IPS-18c (cell line): ENCODE results near the gene ZNF345.
A peak's percentile ranks its signal among the peaks of the same experiment; 100 is the strongest.

ENCODE experiments used
- H3K4me3 ChIP-seq: 2 replicates; pipeline ENCODE4 v1.7.0; 2013; ENCODE audit warnings: low read depth, mild to moderate bottlenecking, low read length, moderate library complexity; ENCODE audit not compliant: insufficient read depth
- H3K9me3 ChIP-seq: one replicate; pipeline ENCODE4 v1.6.1; 2013; ENCODE audit warnings: mild to moderate bottlenecking, low read length, moderate library complexity; ENCODE audit not compliant: control insufficient read depth, insufficient read depth

The ZNF345 gene

DNA sequence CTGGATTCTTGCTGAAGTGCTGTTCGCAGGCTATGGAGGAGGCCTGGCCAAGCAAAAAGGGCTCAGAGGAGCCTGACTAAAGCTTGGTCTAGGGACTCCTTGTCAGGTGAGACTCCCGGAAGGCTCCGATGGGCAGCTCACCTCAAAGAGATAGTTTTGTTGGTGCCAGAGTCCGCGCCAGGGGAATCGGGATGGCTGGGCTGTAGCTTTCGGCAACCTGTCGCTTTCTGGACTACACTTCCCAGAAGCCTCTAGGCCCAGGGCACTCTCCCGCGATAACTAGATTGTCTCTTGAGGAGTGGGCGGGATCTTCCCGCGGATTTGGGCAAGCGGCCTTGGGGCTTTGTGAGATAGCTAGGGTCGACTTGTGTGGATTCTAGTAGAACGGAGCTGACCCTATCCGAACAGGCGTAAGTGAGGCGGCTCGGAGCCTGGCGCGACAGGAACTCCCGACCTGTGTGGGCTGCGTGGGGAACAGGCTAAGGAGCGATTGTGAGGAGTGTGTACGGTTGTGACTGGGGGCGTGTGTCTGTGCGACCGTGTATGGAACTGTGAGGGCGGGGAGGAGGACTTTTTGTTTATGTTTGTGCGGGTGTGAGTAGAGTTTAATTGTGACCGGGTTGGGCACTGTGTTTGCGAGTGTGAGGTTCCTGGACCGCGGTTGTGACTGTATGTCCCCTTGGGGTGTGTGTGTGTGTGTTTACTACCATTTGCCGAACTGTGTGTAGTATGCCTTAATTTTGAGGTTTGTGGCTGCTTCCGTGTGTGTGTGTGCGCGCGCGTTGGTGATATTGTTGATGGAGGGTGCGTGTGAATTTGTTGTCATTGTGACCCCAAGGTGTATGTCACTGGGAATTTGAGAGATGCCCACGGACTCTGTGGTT is at the start of gene ZNF345:
Gene ZNF345, plus strand, starts transcription at position 318 of the 884 bp plus-strand sequence. CDS start 25,955 bp downstream, outside the sequence.
- Histone ChIP-seq H3K9me3 (no peaks in the 10 kb centered on the region), H3K4me3 (peak within 1 kb of the TSS; percentile 81)

DNA sequence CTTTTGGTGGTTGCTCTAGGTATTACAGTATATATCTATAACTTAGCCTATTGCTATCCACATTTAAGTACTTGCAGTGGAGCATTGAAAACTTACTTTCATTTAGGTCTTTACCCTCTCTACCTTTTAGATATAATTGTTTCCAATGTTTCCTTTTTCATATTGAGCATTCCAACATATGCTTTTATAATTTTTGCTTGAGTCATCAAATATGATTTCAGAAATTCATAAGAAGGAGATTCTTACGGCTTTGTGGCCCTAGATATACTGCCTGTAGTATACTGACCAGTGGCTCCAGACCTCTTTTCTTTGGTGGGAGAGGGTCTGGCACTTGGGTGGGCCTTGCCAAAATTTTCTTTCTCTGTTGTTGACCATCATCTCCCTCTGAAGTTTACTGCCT is 45.3 kb upstream of the ZNF345 start:
- Histone ChIP-seq H3K4me3 (no peak overlapping the region), H3K9me3 (no peaks in the 10 kb centered on the region)

DNA sequence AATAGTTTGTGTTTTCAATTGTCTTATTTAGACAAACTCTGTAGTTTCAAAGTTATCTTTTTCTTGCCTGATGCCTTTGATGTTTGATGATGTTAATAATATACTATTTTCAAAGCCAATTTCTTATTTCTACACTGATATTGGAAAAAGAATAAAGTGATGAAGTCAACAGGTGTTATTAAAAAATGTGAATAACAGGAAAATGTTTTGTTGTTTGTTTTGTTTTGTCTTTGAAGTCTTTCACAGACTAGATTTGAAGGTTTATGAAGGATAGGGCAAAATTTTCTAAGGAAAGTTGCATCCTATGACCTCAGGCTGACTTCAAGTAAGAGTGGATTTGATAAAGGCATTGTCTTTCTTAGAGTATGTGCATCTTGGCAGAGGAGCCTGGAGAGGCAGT is 43.6 kb upstream of the ZNF345 start:
- H3K4me3 ChIP-seq, result no peak overlapping the region

DNA sequence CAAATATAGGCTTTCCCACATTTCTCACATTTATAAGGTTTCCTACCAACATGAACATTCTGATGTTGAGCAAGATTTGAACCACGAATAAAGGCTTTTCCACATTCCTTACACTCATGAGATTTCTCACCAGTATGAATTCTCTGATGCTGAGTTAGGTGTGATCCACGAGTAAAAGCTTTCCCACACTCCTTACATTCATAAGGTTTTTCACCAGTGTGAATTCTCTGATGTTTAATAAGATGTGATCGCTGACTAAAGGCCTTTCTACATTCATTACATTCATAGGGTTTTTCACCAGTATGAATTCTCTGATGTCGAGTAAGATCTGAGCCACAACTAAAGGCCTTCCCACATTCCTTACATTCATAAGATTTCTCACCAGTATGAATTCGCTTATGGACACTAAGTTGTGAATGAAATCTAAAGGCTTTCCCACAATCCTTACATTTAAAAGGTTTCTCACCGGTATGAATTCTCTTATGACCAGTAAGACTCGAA is 31.5 kb upstream of the ZNF345 start:
- H3K4me3 ChIP-seq, result no peak overlapping the region
- H3K9me3 ChIP-seq, result peaks cover 2% of the 10 kb centered on the region

More for the DNA sequence above, 43.6 kb upstream of the ZNF345 start:
- no peaks in the 10 kb centered on the region for H3K9me3 ChIP-seq

DNA sequence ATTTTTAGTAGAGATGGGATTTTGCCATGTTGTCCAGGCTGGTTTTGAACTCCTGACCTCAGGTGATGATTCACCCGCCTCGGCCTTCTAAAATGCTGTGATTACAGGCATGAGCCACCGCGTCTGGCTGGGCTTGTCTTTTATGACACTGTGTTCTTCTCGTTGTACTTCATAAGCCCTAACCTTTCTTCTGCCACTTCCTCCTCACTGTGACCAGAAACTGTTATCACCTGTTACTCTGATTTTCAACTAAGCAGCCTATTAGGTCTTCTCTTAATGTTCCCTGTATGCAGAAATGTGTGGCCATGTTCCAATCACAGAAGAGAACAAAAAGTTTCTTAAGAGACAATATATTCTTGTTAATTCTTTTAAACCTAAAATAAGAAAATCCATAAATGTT is 28.9 kb upstream of the ZNF345 start:
- Histone ChIP-seq H3K9me3 (no peaks in the 10 kb centered on the region), H3K4me3 (no peak overlapping the region)

DNA sequence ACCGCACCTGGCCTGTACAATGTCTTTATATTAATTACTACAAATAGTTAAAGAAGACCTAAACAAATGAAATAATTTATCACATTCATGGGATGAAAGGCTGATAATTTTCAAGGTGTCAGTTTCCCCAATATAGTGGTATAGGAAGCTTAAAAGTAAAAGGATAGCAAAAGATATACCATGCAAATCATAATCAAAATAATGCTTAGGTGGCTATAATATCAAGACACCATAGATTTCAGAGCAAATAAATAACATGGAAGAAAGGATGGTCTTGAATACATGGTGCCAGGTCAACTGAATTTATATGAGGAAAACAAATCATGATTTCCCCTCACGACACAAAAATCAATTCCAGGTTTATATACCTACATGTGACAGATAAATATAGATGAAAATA is 17.2 kb upstream of the ZNF345 start:
- H3K9me3 ChIP-seq, result no peaks in the 10 kb centered on the region

DNA sequence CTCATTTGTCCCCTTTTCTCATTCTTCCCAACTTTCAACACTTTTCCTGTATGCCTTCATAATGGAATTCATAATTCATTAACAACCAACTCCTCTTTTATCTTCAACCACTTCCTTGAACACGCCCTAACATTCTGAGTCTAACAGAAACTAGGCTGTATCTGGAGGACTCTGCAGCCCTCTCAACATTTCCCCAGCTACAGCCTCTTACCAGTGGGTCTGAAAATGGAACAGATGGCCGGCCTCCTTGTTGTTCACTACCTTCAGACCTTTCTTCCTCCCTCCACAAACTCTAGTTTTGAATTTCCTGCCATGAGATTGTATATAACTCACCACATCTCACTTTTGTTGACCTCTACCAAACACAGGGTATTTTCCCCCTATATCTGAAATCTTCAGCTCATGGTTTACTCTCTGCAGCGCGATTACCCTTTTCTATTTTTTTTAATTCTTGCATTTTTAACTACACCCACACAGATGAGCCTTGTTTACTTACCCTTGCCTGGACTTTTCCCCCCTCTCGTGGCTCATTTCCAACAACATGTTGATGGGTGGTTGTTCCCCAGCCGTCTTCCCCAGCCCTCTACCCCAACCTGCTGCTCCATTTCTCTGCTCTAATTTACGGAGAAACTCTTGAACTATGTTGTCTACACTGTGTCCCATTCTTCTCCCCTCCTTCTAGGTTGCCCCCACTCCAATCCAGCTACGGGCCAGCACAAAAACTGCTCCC is 13.3 kb upstream of the ZNF345 start:
- Histone ChIP-seq H3K9me3 (no peaks in the 10 kb centered on the region), H3K4me3 (peak overlapping the region; percentile 74)

More for the DNA sequence above, 17.2 kb upstream of the ZNF345 start:
- H3K4me3 ChIP-seq, result no peak overlapping the region

DNA sequence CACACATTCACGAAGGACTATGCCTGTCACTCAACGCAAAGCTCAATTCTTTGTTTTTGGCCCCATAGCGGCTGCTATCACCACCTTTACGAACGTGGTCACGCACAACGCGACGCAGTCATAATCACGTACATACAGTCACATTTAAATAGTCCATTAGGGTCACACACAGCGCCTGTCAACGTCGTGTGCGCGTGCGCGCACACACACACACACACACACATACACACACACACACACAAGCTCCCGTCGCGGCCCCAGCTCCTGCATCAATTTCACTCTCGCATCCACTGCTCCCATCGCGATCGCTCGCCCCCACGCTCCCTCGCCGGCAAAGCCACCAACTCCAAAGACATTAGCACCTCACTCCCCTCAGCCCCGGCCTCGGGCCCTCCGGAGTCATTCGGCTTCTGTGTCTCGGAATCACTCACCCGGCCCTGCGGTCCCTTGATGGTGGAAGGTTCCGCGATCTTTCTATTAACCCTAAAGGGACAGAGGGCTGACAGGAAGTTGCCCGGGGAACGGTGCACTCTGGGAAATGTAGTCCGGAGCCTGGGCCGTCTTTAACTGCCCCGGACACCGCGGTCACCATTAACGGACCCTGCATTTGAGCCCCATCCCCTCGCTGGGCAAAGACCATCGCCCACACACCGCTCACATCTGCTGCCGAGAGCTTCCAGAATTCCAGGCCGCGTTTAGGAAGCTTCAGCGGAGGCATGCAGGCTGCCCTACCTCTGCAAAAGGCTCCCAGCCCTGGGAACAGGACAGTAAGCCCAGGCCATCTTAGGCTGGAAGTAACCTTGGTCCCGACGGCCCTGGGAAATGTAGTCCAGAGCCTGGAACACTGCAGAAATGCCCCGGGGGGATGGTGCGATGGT is 12.5 kb upstream of the ZNF345 start, which contains the start of gene ZNF790:
Gene ZNF790, minus strand, starts transcription at position 482 of the 878 bp plus-strand sequence. CDS start 12,768 bp downstream, outside the sequence.
- Histone ChIP-seq H3K9me3 (no peaks in the 10 kb centered on the region), H3K4me3 (peak within 1 kb of the TSS; percentile 74)

DNA sequence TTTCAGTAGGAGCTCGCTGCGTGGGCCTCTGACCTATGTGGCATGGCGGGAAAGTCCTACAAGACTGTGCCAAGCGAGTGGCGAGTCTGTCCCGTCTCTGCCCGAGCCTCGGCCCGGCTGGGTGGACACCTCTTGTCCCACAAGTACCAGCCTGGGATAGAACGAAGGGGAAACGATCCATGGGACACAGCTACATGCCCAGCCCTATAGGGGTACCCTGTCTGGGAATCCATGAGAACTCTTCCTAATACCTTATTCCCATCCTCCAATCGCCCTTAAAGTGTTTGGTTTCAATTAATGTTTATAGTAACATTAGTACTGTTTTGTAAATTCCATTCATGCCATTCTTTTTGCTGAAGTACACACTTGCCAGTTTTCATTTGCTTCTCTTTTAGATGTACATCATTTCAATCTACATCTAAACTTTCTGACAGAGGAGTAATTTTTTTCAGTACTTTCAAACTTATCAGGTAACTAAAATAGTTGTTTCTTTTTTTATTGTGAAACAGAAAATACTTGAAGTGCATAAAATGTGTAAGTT is 11.8 kb upstream of the ZNF345 start:
- H3K9me3 ChIP-seq, result no peaks in the 10 kb centered on the region
- peak overlapping the region; percentile 74; the same call in 1 of the 2 replicates for H3K4me3 ChIP-seq

DNA sequence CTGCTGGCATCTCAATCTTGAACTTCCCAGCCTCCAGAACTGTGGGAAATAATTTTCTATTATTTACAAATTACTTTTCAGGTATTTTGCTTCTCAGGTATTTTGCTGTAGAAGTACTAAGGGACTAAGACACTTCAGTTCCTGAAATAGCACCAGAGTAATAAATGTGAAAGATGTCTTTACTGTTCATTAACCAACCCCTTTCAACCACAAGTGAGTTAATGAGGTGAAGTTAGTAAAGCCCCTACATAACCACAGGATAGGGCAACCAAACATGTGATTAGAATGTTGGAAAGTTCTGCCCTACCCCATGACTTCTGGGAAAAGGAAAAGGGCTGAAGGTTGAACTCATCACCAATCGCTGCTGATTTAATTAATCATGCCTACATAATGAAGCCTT is 2.7 kb upstream of the ZNF345 start:
- Histone ChIP-seq H3K4me3 (no peak overlapping the region), H3K9me3 (no peaks in the 10 kb centered on the region)

DNA sequence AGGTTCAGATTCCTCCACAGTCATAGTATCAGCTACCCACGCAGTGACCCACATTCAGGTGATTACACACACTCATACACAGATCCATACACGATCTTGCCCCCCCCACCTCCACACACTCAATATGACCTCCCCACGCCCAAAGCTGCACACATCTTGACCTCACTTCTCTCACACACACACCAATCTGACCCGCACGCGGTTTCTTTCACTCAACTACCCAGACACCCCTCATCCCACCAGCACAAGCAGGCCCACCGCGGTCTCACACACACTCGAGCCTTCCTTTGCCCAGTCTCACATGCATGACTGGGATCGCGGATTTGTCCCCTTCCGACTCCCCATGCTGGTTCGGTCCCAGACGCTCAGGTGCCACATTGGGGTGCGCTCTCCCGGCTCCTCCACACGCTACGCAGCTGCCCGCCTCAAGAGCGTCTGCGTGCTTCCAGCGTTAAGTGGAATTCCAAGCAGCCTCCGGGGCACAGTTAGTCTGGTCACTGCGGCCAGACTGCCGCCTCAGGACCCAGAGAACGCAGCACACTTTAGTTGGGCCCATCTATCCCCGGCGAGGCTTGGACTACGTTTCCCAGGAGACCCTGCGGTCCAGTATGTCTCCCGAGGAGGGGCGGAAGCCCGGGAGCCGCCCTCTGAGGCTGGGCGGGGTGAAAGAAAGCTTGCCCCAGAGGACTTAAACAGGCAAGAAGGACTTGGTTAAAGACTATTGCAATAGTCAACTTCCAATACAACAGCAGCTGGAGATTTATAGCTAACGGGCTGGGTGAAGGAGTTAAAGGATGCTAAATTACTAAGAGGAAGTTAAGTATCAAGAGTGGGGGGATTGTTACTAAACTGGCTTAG is 746 bp upstream of the ZNF345 start:
- peak overlapping the region; percentile 81 for H3K4me3 ChIP-seq
- H3K9me3 ChIP-seq, result no peaks in the 10 kb centered on the region

DNA sequence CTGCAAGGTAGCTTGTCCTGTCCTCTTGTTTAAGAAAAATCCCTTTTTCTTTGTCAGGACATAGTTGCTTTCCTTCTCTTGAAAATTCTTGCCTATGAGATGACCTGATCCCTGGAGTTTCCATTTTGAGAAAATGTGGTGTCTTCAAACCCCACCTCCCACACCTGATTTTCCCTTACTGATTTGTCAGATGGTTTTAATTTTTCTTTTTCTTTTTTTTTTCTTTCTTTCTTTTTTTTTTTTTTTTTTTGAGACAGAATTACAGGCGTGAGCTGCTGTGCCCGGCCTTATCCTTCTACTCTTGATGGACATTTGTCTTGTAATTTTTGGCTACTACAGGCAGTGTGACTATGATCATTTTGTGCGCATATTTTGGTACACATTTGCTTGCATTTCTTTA is 1.2 kb downstream of the ZNF345 start:
- Histone ChIP-seq H3K9me3 (no peaks in the 10 kb centered on the region), H3K4me3 (peak overlapping the region; percentile 81; the same call in 1 of the 2 replicates)

DNA sequence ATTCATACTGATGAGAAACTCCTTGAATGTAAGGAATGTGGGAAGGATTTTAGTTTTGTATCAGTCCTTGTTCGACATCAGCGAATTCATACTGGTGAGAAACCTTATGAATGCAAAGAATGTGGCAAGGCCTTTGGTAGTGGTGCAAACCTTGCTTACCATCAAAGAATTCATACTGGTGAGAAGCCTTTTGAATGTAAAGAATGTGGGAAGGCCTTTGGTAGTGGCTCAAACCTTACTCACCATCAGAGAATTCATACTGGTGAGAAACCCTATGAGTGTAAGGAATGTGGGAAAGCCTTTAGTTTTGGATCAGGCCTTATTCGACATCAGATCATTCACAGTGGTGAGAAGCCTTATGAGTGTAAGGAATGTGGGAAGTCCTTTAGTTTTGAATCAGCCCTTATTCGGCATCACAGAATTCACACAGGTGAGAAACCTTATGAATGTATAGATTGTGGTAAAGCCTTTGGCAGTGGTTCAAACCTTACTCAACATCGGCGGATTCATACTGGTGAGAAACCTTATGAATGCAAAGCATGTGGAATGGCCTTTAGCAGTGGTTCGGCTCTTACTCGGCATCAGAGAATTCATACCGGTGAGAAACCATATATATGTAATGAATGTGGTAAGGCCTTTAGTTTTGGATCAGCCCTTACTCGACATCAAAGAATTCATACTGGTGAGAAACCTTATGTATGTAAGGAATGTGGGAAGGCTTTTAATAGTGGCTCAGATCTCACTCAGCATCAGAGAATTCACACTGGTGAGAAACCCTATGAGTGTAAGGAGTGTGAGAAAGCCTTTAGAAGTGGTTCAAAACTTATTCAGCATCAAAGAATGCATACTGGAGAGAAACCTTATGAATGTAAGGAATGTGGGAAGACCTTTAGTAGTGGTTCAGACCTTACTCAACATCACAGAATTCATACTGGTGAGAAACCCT is 26.6 kb downstream of the ZNF345 start:
- H3K9me3 ChIP-seq, result peaks cover 5% of the 10 kb centered on the region
- no peak overlapping the region for H3K4me3 ChIP-seq

DNA sequence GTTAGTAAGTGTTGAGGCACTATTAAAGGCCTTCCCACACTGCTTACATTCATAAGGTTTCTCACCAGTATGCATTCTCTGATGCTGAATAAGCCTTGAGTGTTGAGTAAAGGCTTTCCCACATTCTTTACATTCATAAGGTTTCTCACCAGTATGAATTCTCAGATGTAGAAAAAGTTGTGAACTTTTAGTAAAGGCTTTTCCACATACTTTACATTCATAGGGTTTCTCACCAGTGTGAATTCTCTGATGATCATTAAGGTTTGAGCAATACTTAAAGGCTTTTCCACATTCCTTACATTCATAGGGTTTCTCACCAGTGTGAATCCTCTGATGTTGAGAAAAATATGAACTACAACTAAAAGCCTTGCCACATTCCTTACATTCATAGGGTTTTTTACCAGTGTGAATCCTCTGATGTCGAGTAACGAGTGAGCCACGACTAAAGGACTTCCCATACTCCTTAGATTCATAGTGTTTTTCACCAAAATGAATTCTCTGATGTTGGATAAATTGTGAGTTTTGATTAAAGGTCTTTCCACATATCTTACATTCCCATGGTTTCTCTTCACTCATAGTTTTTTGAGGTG is 41.2 kb downstream of the ZNF345 start:
- no peak overlapping the region for H3K4me3 ChIP-seq
- peaks cover 4% of the 10 kb centered on the region for H3K9me3 ChIP-seq
